Gastroesophageal sphincter (tissue), 4 donors: ENCODE measurements around the gene CRY2. TPM values are rescaled to one million over a fixed set of nuclear protein-coding genes. Genes with fewer than 3 reads are reported as not detected.
A peak's percentile ranks its signal among the peaks of the same experiment; 100 is the strongest.
"Not testable (repeated sequence)": the region's sequence is repeated elsewhere in the genome, so short reads cannot be mapped to it uniquely, and the experiment has no call there.

Experiments used
- ATAC-seq: fragments of 150-250 bp; one replicate; pipeline ENCODE4 v1.9.1; 2016; ENCODE audit warnings: mild to moderate bottlenecking, moderate library complexity
- H3K27ac ChIP-seq, 4 donors: fragments of 200-600 bp; sonication (generic) in 3 of 4; 1 replicate in 3 of 4; 2 replicates in 1 of 4; pipeline ENCODE4 v1.5.1; 2016 to 2019
- H3K27me3 ChIP-seq: fragments of 200-600 bp; sonication (generic); one replicate; pipeline ENCODE4 v1.5.1; 2019
- H3K36me3 ChIP-seq, 2 donors: fragments of 200-600 bp; sonication (generic); one replicate each; pipeline ENCODE4 v1.5.1; 2019; ENCODE audit warnings: control low read depth in 1 of 2
- H3K4me1 ChIP-seq, 3 donors: fragments of 200-600 bp; sonication (generic); 1 replicate in 2 of 3; 2 replicates in 1 of 3; pipeline ENCODE4 v1.5.1; 2016 to 2019; ENCODE audit warnings: control low read depth in 2 of 3
- H3K4me3 ChIP-seq, 2 donors: fragments of 200-600 bp; sonication (generic); one replicate each; pipeline ENCODE4 v1.5.1; 2019; ENCODE audit warnings: mild to moderate bottlenecking in 1 of 2, moderate library complexity in 1 of 2
- H3K9me3 ChIP-seq, 3 donors: fragments of 200-600 bp; sonication (generic); one replicate each; pipeline ENCODE4 v1.5.1; 2017 to 2019; ENCODE audit warnings: control low read depth in 2 of 3
- EP300 ChIP-seq: sonication (generic); formaldehyde crosslinking; IDR thresholded peaks from one replicate; pipeline ENCODE4 v1.6.1; 2017; ENCODE audit warnings: antibody characterized with exemption, mild to moderate bottlenecking
- POLR2A ChIP-seq, 2 donors: fragments of 450-650 bp; IDR thresholded peaks; one replicate each; pipeline ENCODE4 v1.6.1; 2017; ENCODE audit warnings: antibody characterized with exemption in 2 of 2, mild to moderate bottlenecking in 2 of 2, moderate library complexity in 1 of 2
- POLR2AphosphoS5 ChIP-seq: sonication (generic); formaldehyde crosslinking; IDR thresholded peaks from one replicate; pipeline ENCODE4 v1.6.1; 2017; ENCODE audit warnings: antibody characterized with exemption
- WGBS, 2 donors: methylation state at CpG; one replicate each; pipeline ENCODE4 v1.1.5; 2018; ENCODE audit warnings: low coverage in 1 of 2; 5-methylcytosine and 5-hydroxymethylcytosine counted together
- total RNA-seq, 4 donors: library from RNA; depleted of rRNA; stranded (reverse); fragments of >200 nt; gene quantifications; one replicate each; pipeline ENCODE4 v1.1.0, GENCODE V29; 2016
- TF ChIP-seq, protein P1 (sequence below), 4 experiments: fragments of 200-600 bp in 2 of 4; fragments of 450-650 bp in 2 of 4; sonication (generic) in 1 of 4; IDR thresholded peaks; one replicate each; pipeline ENCODE4 v1.5.1; 2017 to 2019; ENCODE audit warnings: antibody characterized with exemption in 4 of 4, mild to moderate bottlenecking in 2 of 4, moderate library complexity in 2 of 4

The CRY2 gene
- total RNA-seq, 4 donors from 2014 or later = 38.8 to 82.0 (median 47.7) TPM

DNA sequence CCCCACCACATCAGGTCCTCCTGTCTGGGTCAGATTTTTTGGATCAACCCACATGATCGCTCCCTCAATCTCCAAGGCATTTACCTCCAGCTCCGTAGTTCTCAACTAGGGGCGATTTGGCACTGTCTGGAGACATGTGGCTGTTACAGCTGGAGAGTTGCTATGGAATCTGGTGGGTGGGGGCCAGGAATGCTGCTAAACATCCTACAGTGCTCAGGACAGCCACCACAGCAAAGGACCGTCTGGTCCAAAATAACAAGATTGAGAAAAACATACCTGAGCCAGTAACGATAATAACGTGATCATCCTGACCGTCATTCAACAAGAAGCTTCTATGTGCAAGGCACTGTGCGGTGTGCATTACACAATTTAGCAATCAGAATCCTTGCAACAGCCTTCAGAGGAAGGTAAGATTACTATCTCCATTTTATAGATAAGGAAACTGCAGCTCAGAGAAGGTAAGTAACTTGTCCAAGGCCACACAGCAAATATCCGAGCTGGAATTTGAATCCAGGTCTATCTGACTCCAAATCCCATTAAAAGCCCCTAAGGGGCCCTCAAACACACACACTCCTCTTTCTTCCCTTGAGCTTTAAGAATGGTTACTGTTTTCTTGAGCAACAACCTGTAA, 14.3 kb upstream of the CRY2 start:
- WGBS, 2 donors = 70 to 73% methylated on average over 5 to 8 of the region's 9 CpGs
- no peak for TF ChIP-seq EP300
- TF ChIP-seq POLR2AphosphoS5 = no peak
- TF ChIP-seq, protein P1, sequence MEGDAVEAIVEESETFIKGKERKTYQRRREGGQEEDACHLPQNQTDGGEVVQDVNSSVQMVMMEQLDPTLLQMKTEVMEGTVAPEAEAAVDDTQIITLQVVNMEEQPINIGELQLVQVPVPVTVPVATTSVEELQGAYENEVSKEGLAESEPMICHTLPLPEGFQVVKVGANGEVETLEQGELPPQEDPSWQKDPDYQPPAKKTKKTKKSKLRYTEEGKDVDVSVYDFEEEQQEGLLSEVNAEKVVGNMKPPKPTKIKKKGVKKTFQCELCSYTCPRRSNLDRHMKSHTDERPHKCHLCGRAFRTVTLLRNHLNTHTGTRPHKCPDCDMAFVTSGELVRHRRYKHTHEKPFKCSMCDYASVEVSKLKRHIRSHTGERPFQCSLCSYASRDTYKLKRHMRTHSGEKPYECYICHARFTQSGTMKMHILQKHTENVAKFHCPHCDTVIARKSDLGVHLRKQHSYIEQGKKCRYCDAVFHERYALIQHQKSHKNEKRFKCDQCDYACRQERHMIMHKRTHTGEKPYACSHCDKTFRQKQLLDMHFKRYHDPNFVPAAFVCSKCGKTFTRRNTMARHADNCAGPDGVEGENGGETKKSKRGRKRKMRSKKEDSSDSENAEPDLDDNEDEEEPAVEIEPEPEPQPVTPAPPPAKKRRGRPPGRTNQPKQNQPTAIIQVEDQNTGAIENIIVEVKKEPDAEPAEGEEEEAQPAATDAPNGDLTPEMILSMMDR (IDR thresholded peaks at IDR 0.05) = no peak
- no peak for TF ChIP-seq POLR2A (IDR thresholded peaks at IDR 0.05)
- Histone ChIP-seq H3K27ac (no peak overlapping the region), H3K4me1 (no peaks in the 10 kb centered on the region), H3K27me3 (peaks cover 9% of the 10 kb centered on the region), H3K9me3 (no peaks in the 10 kb centered on the region), H3K4me3 (no peak overlapping the region), H3K36me3 (no peaks in the 10 kb centered on the region)
- ATAC-seq = no peak

DNA sequence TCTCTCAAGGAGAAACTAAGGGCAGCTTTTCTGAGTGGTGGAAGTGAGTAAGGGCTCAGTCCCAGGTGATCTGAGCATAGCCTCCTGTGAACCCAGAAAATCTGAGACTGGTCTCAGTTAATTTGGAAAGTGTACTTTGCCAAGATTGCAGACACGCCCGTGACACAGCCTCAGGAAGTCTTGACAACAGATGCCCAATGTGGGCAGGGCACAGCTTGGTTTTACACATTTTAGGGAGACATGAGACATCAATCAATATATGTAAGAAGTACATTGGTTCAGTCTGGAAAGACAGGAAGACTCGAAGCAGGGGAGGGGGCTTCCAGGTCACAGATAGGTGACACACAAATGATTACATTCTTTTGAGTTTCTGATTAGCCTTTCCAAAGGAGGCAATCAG, 13.5 kb upstream of the CRY2 start:
- no peaks in the 10 kb centered on the region for H3K4me1 ChIP-seq
- no peaks in the 10 kb centered on the region for H3K9me3 ChIP-seq
- no peaks in the 10 kb centered on the region for H3K36me3 ChIP-seq
- peaks cover 9% of the 10 kb centered on the region for H3K27me3 ChIP-seq
- no peak for ATAC-seq
- H3K27ac ChIP-seq = no peak overlapping the region
- no peak for TF ChIP-seq POLR2AphosphoS5
- no peak for TF ChIP-seq POLR2A (IDR thresholded peaks at IDR 0.05)
- TF ChIP-seq, protein P1 (IDR thresholded peaks at IDR 0.05) = no peak
- TF ChIP-seq EP300 = no peak
- 71 to 81% methylated on average over 3 of the region's 3 CpGs for WGBS, 2 donors
- H3K4me3 ChIP-seq = no peak overlapping the region

DNA sequence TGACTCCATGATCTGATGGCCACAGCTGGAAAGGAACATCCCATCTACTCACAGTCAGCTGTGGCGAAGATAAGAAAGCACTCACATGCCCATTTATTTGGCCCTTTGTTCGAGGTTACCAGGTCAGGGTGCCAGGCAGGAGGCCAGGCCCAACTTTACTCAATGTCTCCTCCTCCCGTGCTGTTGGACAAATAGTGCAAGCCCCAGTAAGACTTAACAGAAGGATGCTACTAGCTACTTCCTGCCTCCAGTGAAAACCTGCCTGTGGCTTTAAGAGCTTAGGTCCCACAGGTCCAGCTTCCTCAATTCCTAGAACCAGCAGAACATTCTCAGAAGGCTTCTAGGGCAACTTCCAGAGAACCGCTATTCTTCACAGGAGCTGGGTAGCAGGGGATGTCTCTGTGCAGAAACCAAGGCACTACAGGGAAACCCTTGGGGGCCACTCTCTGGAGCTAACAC, 12.9 kb upstream of the CRY2 start:
- H3K9me3 ChIP-seq = no peaks in the 10 kb centered on the region
- no peak for ATAC-seq
- H3K4me3 ChIP-seq = no peak overlapping the region
- H3K4me1 ChIP-seq = no peaks in the 10 kb centered on the region
- TF ChIP-seq POLR2A (IDR thresholded peaks at IDR 0.05) (no peak), POLR2AphosphoS5 (no peak), EP300 (no peak)
- no peaks in the 10 kb centered on the region for H3K36me3 ChIP-seq
- peaks cover 9% of the 10 kb centered on the region for H3K27me3 ChIP-seq
- H3K27ac ChIP-seq = no peak overlapping the region
- 62% methylated on average over 3 of the region's 4 CpGs; no CpG with 5 or more reads in 1 of the 2 donors for WGBS, 2 donors

DNA sequence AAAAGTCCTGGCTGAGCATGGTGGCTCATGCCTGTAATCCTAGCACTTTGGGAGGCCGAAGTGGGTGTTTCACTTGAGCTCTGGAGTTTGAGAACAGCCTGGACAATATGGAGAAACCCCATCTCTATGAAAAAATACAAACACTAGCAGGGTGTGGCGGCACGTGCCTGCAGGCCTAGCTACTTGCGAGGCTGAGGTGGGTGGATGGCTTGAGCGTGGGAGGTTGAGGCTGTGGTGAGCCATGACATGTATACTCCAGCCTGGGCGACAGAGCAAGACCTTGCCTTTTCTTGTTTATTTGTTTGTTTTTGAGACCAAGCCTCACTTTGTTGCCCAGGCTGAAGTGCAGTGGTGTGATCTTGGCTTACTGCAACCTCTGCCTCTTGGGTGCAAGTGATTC, 8.1 kb upstream of the CRY2 start:
- Histone ChIP-seq H3K9me3 (no peaks in the 10 kb centered on the region), H3K4me1 (peaks cover 0 to 7% (median 6%) of the 10 kb centered on the region in 3 donors), H3K36me3 (no peaks in the 10 kb centered on the region), H3K27ac (no peak overlapping the region), H3K4me3 (no peak overlapping the region), H3K27me3 (peaks cover under 1% of the 10 kb centered on the region)
- TF ChIP-seq EP300 (no peak), POLR2AphosphoS5 (no peak)
- 78 to 86% methylated on average over 1 to 6 of the region's 6 CpGs for WGBS, 2 donors
- no peak for ATAC-seq

DNA sequence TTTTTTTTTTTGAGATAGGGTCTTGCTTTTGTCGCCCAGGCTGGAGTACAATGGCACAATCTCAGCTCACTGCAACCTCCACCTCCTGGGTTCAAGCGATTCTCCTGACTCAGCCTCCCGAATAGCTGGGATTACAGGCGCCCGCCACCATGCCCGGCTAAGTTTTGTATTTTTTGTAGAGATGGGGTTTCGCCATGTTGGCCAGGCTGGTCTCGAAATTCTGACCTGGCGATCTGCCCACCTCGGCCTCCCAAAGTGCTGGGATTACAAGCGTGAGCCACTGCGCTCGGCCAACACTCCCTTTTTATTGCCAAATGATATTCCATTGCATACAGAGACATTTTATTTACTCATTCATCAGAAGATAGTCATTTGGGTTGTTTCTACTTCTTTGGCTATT, 7.0 kb upstream of the CRY2 start:
- not testable (repeated sequence) for H3K27ac ChIP-seq, H3K27me3 ChIP-seq, H3K4me1 ChIP-seq, ATAC-seq, H3K9me3 ChIP-seq, H3K36me3 ChIP-seq, H3K4me3 ChIP-seq
- 89 to 96% methylated on average over 4 to 9 of the region's 13 CpGs for WGBS, 2 donors

DNA sequence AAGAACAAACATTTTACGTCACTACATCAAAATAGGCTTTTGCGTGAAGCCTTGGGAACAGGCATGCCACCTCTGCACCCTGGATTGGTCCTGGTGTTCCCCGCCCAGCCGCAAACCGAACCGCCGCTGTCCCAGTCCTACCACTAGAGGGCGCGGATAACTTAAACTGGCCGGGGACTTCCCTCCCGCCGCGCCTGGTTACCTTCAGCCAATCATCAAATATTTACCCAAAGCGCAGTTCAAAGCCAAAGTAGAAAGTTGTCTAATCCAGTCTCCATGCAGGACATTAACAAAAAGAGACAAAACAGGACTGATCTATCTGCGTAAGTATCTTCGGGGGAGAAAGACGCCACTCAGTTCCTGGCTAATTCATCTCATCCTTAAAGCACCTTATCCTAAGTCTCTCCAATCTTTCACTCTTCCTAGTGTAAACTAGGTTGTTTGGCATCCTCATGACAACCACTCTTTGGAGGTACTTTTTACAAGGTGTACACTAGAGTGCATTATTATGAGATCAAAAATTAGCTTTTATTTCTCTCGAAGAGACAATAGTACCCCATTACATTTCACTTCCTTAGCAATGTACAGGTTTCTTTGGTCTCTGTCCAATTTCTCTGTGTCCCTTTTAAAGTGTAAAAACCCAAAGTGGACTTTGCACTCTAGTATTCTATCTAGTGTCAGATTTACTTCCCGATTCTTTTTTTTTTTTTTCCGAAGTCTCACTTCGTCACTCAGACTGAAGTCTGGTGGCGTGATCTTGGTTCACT, 3.9 kb upstream of the CRY2 start:
- TF ChIP-seq EP300 (no peak), POLR2A (IDR thresholded peaks at IDR 0.05) (no peak), POLR2AphosphoS5 (peak; percentile 61)
- TF ChIP-seq, protein P1 (IDR thresholded peaks at IDR 0.05) = peak; percentile 89 to 95 (median 94)
- WGBS, 2 donors = 3 to 14% methylated on average over 12 to 22 of the region's 22 CpGs
- Histone ChIP-seq H3K36me3 (no peaks in the 10 kb centered on the region), H3K27ac (peak overlapping the region; percentile 77 to 84 (median 77)), H3K9me3 (no peaks in the 10 kb centered on the region), H3K27me3 (no peaks in the 10 kb centered on the region), H3K4me3 (peak overlapping the region in 1 of 2 donors; percentile 13), H3K4me1 (peaks cover 2 to 23% (median 9%) of the 10 kb centered on the region in 3 donors)
- peak; percentile 67 for ATAC-seq
